Liver (tissue), 9 donors: ENCODE measurements around the gene MED29. TPM values are rescaled to one million over a fixed set of nuclear protein-coding genes. Genes with fewer than 3 reads are reported as not detected.

Experiments used
- DNase-seq: peaks from one replicate; pipeline ENCODE4 v3.0.0-alpha.2; 2017; ENCODE audit warnings: low spot score
- H3K27ac ChIP-seq, 2 donors: one replicate each; pipeline ENCODE4 v1.7.0; 2013; ENCODE audit warnings: inconsistent platforms in 2 of 2, low read length in 2 of 2, control low read depth in 1 of 2, low read depth in 1 of 2, mild to moderate bottlenecking in 1 of 2
- H3K27me3 ChIP-seq, 4 donors: one replicate each; pipeline versions ENCODE4 v1.6.1 to v1.7.0; 2013; ENCODE audit warnings: low read length in 3 of 4, inconsistent platforms in 1 of 4, mild to moderate bottlenecking in 1 of 4, moderate library complexity in 1 of 4; ENCODE audit not compliant: control insufficient read depth in 4 of 4, insufficient read depth in 4 of 4
- H3K36me3 ChIP-seq, 4 donors: one replicate each; pipeline versions ENCODE4 v1.6.1 to v1.7.0; 2013; ENCODE audit warnings: low read length in 3 of 4, mild to moderate bottlenecking in 3 of 4, low read depth in 1 of 4, moderate library complexity in 1 of 4; ENCODE audit not compliant: control insufficient read depth in 4 of 4, insufficient read depth in 3 of 4
- H3K4me1 ChIP-seq, 4 donors: one replicate each; pipeline versions ENCODE4 v1.6.1 to v1.7.0; 2013; ENCODE audit warnings: low read length in 3 of 4, mild to moderate bottlenecking in 3 of 4, moderate library complexity in 1 of 4; ENCODE audit not compliant: control insufficient read depth in 4 of 4, insufficient read depth in 4 of 4
- H3K4me3 ChIP-seq, 3 donors: one replicate each; pipeline versions ENCODE4 v1.6.1 to v1.7.0; 2013; ENCODE audit warnings: low read length in 3 of 3, control low read depth in 1 of 3, low read depth in 1 of 3, mild to moderate bottlenecking in 1 of 3
- H3K9ac ChIP-seq, 2 donors: one replicate each; pipeline ENCODE4 v1.7.0; 2013; ENCODE audit warnings: low read length in 2 of 2, mild to moderate bottlenecking in 2 of 2, moderate library complexity in 2 of 2, control low read depth in 1 of 2, low read depth in 1 of 2
- H3K9me3 ChIP-seq, 4 donors: one replicate each; pipeline versions ENCODE4 v1.6.1 to v1.7.0; 2013; ENCODE audit warnings: low read length in 3 of 4; ENCODE audit not compliant: control insufficient read depth in 4 of 4
- ATF3 ChIP-seq: IDR thresholded peaks from 2 replicates; pipeline ENCODE4 v1.6.1; 2016; ENCODE audit warnings: antibody characterized with exemption
- CTCF ChIP-seq: fragments of 150-350 bp; IDR thresholded peaks from 2 replicates; pipeline ENCODE4 v1.5.1; 2017; ENCODE audit warnings: improper control_type of control experiment, low read depth, low read length; ENCODE audit not compliant: missing input control
- EGR1 ChIP-seq, 2 donors: IDR thresholded peaks; 2 replicates each; pipeline ENCODE4 v1.6.1; 2016 to 2018; ENCODE audit warnings: antibody characterized with exemption in 2 of 2, low read depth in 2 of 2
- FOXA1 ChIP-seq: IDR thresholded peaks from 2 replicates; pipeline ENCODE4 v1.6.1; 2016; ENCODE audit warnings: antibody characterized with exemption
- GABPA ChIP-seq, 2 donors: IDR thresholded peaks in 1 of 2; conservative IDR thresholded peaks in 1 of 2; 2 replicates each; pipeline ENCODE4 v1.6.1; 2016; ENCODE audit warnings: antibody characterized with exemption in 2 of 2, mild to moderate bottlenecking in 1 of 2, moderate library complexity in 1 of 2
- HNF4A ChIP-seq, 2 donors: conservative IDR thresholded peaks; 2 replicates each; pipeline ENCODE4 v1.6.1; 2016; ENCODE audit warnings: antibody characterized with exemption in 2 of 2, mild to moderate bottlenecking in 2 of 2
- JUND ChIP-seq, 2 donors: IDR thresholded peaks; 2 replicates each; pipeline ENCODE4 v1.6.1; 2016; ENCODE audit warnings: antibody characterized with exemption in 2 of 2
- RAD21 ChIP-seq, 2 donors: IDR thresholded peaks; 2 replicates each; pipeline ENCODE4 v1.6.1; 2016; ENCODE audit warnings: antibody characterized with exemption in 2 of 2, mild to moderate bottlenecking in 2 of 2
- REST ChIP-seq: IDR thresholded peaks from 2 replicates; pipeline ENCODE4 v1.6.1; 2016; ENCODE audit warnings: antibody characterized with exemption, mild to moderate bottlenecking
- RXRA ChIP-seq, 2 donors: IDR thresholded peaks; 2 replicates each; pipeline ENCODE4 v1.6.1; 2017 to 2018; ENCODE audit warnings: antibody characterized with exemption in 2 of 2, mild to moderate bottlenecking in 1 of 2
- SP1 ChIP-seq: IDR thresholded peaks from 2 replicates; pipeline ENCODE4 v1.6.1; 2018; ENCODE audit warnings: antibody characterized with exemption, mild to moderate bottlenecking
- YY1 ChIP-seq: IDR thresholded peaks from 2 replicates; pipeline ENCODE4 v1.6.1; 2016; ENCODE audit warnings: antibody characterized with exemption, mild to moderate bottlenecking
- ZBTB33 ChIP-seq: IDR thresholded peaks from 2 replicates; pipeline ENCODE4 v1.6.1; 2016; ENCODE audit warnings: antibody characterized with exemption
- WGBS: extraction: QIAGEN DNeasy Blood & Tissue Kit; methylation state at CpG from one replicate; pipeline ENCODE4 v1.1.7; 2013; 5-methylcytosine and 5-hydroxymethylcytosine counted together
- polyA plus RNA-seq, 2 donors: library from polyadenylated mRNA; stranded (reverse) in 1 of 2; unstranded in 1 of 2; fragments of 200-250 nt in 1 of 2; fragments of >200 nt in 1 of 2; fragmentation: Nextera tagmentation in 1 of 2; extraction: Ambion mirVana in 1 of 2; gene quantifications; one replicate each; pipeline versions ENCODE4 v1.2.1 to v1.2.3, GENCODE V29; 2013 to 2015
- total RNA-seq, 2 donors: library from RNA; depleted of rRNA; stranded (reverse); fragments of >200 nt; gene quantifications; one replicate each; pipeline ENCODE4 v1.2.3, GENCODE V29; 2014
- donor health status: healthy.
- donor health status: healthy.
- donor health status: healthy.
- donor health status: healthy.
- donor health status: healthy.

MED29 gene
- total and polyA plus RNA-seq, 4 donors = 11.0 to 24.2 (median 17.4) TPM

- WGBS = 1% methylated on average over 59 of the region's 59 CpGs
- Histone ChIP-seq H3K27ac (peak overlapping the region; percentile 96 to 98), H3K4me3 (peak overlapping the region; percentile 35 to 57 (median 36)), H3K4me1 (peaks cover 18 to 39% (median 29%) of the 10 kb centered on the region in 4 donors), H3K27me3 (no peaks in the 10 kb centered on the region), H3K36me3 (peaks cover 0 to under 1% (median 0%) of the 10 kb centered on the region in 4 donors), H3K9me3 (no peaks in the 10 kb centered on the region), H3K9ac (peak overlapping the region; percentile 74 to 75)
- TF ChIP-seq RXRA (IDR thresholded peaks at IDR 0.05) = peak in 1 of 2 donors; percentile 44
- peak in 1 of 2 donors; percentile 42 for TF ChIP-seq HNF4A (conservative IDR thresholded peaks at IDR 0.05)
- TF ChIP-seq JUND (IDR thresholded peaks at IDR 0.05) = peak in 1 of 2 donors; percentile 88
- TF ChIP-seq EGR1 (IDR thresholded peaks at IDR 0.05; ENCODE audit: low read depth in 2 of 2) = peak; percentile 99
- no peak for TF ChIP-seq CTCF
- TF ChIP-seq RAD21 (IDR thresholded peaks at IDR 0.05) = peak in 1 of 2 donors; percentile 10
- TF ChIP-seq FOXA1 = no peak
- TF ChIP-seq YY1 = peak; percentile 57
- no peak for TF ChIP-seq ATF3
- no peak for TF ChIP-seq SP1
- TF ChIP-seq ZBTB33 = peak; percentile 70
- TF ChIP-seq REST = peak; percentile 74
- TF ChIP-seq GABPA (IDR thresholded peaks at IDR 0.05 in 1 of 2, conservative IDR thresholded peaks at IDR 0.05 in 1 of 2) = peak; percentile 54 to 83
- DNase-seq = peak; percentile 74
These were observed 11.4 kb downstream of the MED29 start for GRCh38 chr19:39402346-39403300.
